HG02884 (cell line): ENCODE measurements around the gene TMEM41B.
"Not testable (repeated sequence)": the region's sequence is repeated elsewhere in the genome, so short reads cannot be mapped to it uniquely, and the experiment has no call there.

Source experiments
- ATAC-seq: cut with Tn5 transposase; IDR thresholded peaks from one replicate; pipeline ENCODE4 v1.9.1; 2021; ENCODE audit warnings: mild to moderate bottlenecking, moderate library complexity; ENCODE audit not compliant: unreplicated experiment

Gene TMEM41B, protein sequence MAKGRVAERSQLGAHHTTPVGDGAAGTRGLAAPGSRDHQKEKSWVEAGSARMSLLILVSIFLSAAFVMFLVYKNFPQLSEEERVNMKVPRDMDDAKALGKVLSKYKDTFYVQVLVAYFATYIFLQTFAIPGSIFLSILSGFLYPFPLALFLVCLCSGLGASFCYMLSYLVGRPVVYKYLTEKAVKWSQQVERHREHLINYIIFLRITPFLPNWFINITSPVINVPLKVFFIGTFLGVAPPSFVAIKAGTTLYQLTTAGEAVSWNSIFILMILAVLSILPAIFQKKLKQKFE

DNA sequence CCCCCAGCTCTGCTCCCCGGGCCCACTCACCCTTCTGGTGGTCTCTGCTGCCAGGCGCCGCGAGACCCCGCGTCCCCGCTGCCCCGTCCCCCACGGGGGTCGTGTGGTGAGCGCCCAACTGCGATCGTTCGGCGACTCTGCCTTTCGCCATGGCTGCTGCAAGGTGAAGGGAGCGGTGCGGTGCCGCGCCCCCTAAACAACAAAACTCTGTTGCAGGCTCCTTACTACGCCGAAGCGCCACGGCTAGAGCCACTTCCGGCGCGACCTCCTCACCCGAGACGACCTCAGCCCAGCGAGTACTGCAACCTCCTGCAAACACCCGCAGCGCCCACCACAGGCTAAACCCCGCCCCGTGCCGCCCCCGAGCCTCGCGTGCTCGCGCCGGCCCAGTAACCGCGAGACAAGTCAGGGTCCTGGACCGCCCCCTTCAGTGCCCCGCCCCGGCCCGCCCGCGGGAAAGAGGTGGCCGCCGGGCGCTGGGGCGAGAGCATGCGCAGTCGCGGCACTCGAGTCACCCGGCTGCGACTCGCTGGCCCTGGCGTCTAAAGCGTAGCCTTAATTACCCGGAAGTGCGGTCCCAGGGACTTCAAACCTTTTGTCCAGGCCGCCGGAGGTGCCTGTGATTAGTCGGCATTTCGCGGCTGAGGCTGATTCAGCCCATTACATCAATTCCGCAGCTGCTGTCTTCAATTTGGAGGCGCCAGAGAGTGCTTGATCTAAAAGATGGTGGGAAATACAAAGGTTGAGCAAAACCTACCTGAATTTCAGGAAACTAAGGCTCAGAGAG, at the start of gene TMEM41B:
Gene TMEM41B (minus strand): TSS at position 303 of the 787 bp plus-strand sequence. CDS start 152 bp downstream, at position 151.
- peak; percentile 95 for ATAC-seq

DNA sequence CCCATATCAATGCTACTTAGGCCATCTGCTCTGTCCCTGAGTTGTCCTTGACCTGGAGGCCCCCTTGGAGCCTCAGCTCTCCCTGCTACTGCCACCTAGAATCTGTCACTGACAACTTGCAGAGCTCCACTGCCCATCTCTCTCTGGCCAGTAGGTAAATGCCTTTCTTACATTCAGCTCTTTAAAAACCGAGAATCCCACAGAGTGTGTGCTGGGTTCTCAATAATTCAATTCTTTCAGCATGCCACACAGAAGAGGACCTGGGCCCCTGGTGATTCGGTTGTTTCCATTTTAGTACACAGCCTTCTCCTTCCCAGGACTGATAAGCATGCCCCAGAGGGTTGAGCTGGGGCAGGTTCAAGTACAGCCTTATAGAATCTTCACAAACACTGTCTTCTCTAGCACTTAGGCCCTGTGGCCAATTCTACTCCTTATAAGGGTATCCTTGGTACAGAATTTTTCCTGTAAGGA, 48.0 kb upstream of the TMEM41B start:
- ATAC-seq: no peak

DNA sequence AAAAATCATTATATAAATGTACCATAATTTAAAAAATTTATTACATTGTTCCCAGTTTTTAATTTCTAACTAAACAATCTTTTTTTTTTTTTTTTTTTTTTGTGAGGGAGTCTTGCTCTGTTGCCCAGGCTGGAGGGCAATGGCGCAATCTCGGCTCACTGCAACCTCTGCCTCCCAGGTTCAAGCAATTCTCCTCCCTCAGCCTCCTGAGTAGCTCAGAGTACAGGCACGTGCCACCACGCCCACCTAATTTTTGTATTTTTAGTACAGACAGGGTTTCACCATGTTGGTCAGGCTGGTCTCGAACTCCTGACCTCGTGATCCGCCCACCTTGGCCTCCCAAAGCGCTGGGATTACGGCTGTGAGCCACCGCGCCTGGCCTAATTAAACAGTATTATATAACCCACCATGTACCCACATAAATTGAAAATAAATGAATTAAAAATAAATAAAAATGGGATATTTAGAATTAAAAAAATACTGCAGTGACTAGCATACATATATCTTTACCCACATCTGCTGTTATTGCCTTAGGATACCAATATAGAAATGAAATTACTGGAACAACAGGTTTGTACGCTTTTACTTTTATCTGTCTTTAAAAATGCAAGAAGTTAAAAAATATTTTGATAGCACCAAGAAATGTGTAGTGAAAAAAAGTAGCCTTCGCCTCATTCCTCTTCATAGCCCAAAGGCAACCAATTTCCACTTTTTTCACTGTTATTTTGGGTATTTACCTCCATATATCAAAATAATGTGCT, 46.6 kb upstream of the TMEM41B start:
- ATAC-seq: not testable (repeated sequence)

DNA sequence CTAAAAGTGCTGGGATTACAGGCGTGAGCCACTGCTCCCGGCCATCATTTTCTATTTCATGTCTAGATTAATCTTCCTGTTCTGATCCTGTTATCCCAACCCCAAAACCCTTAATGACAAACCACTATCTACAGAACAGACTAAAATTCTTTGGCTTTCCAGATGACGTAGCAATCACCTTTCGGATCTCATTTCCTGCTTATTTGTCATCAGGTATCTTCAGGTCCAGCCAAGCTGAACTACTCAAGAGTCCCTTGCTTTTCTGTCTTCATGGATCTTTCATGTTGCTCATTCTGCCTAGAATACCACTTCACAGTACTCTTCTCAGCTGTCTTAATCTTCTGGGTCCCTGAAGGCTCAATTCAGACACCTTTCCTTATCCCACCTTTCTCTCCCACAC, 42.6 kb upstream of the TMEM41B start:
- ATAC-seq: no peak

DNA sequence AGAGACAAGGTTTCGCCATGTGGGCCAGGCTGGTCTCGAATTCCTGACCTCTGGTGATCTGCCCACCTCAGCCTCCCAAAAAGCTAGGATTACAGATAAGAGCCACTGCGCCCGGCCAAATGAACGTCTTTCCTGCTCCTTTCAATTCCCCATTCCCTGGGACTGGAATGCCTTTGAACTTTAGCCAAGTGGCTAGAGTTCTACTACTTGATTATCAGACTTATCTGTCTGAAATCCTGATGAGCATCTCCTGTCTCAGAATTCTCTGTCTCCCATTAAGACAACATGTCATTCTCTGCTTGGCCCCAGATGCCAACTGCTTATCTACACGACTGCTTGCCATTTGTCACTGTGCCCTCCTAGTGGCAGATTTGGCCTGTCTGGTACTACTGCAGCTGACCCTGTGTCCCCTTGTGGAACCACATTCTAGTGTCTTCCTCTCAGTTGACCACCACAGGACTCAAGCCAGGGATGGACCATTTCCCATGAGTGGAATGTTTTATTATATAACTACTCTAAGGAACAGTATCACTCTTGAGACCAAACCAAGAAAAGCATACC, 37.0 kb upstream of the TMEM41B start:
- ATAC-seq: no peak

DNA sequence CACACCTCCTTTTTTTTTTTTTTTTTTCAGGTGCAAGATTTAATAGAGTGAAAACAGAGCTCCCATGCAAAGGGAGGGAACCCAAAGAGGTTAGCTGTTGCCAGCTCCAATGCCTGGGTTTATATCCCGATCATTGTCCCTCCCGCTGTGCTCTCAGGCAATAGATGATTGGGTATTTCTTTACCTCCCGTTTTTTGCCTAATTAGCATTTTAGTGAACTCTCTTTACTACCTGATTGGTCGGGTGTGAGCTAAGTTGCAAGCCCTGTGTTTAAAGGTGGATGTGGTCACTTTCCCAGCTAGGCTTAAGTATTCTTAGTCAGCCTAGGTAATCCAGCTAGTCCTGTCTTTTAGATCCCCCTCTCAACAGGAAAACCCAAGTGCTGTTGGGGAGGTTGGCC, 33.4 kb upstream of the TMEM41B start:
- not testable (repeated sequence) for ATAC-seq

DNA sequence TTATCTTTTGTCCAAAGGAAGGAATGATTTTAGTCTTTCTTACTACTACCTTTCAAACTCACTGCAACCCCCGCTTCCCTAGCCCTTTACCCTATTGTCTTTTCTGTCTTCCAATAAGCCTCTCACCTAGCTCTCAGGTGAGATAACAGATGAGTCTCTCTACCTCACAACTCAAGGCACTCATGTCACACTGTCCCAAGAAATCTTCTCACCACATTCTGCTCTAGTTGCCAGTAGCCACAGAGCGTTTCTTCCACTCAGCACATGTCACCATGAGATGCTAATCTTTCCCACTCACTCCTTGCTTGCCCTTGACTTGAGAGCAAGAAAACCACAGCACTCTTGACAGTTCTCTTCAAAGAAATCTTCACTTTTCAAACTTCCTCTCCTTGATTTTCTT, 32.7 kb upstream of the TMEM41B start:
- no peak for ATAC-seq

DNA sequence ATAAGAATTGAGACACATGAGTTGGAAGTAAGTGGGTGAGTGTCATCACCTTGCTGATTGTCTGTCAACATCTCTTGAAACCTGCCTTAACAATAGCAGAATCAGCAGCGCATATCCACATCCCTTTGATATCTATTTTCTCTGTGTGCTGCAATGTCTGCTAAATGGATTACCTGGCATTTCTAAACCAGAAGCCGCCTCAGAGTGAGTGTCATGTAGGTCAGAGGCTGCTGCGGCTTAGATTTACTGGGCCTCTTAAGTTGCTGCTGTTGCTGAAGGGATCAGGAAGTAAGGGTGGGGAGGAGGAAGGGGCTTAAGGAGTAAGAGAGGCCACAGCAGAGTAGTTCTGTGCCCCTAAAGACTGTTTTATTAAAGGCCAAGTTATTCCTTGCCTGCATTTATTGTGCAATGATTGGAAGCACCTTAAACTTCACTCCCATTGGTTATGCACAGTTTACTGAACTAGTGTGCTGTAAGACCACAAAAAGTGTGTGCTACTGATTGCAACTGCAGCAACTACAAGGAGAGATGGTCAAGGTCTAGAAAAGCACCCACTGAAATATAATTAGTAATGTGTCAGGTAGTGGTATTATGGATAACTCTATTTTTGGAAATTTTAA, 29.8 kb upstream of the TMEM41B start:
- no peak for ATAC-seq

DNA sequence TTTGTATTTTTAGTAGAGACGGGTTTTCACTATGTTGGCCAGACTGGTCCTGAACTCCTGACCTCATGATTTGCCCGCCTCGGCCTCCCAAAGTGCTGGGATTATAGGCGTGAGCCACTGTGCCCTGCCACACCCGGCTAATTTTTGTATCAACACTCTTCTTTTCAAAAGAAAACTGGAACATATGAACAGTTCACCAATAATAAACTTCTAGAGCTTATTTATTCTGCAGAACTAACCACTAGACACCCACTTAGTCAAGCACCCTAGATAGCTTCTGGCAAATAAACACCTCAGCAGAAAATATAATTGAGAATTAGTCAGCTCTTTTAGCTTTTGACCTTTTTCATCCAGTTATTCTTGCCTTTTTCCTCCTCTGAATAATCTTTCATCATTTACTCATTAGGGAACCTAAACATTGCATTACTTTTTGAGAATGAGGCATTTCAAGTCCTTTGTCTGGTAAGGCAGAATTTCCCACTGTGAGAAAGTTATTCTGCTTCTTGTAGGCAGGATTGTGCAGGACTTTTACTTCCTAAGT, 27.3 kb upstream of the TMEM41B start:
- no peak for ATAC-seq

DNA sequence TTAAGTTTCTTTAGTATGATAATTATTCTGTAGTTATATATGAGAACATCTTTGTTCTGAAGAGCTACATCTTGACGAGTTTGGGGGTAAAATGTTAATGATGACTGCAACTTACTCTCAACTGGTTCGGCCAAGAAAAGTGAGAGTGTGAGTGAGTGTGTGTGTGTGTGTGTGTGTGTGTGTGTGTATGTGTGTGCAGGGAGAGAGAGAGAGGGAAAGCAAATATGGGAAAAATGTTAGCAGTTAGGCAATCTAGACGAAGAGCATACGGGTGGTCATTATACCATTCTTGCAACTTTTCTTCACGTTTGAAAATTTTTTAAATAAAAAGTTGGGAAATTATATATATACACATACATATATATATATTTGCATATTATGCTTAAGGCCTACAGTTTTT, 18.3 kb upstream of the TMEM41B start:
- no peak for ATAC-seq

DNA sequence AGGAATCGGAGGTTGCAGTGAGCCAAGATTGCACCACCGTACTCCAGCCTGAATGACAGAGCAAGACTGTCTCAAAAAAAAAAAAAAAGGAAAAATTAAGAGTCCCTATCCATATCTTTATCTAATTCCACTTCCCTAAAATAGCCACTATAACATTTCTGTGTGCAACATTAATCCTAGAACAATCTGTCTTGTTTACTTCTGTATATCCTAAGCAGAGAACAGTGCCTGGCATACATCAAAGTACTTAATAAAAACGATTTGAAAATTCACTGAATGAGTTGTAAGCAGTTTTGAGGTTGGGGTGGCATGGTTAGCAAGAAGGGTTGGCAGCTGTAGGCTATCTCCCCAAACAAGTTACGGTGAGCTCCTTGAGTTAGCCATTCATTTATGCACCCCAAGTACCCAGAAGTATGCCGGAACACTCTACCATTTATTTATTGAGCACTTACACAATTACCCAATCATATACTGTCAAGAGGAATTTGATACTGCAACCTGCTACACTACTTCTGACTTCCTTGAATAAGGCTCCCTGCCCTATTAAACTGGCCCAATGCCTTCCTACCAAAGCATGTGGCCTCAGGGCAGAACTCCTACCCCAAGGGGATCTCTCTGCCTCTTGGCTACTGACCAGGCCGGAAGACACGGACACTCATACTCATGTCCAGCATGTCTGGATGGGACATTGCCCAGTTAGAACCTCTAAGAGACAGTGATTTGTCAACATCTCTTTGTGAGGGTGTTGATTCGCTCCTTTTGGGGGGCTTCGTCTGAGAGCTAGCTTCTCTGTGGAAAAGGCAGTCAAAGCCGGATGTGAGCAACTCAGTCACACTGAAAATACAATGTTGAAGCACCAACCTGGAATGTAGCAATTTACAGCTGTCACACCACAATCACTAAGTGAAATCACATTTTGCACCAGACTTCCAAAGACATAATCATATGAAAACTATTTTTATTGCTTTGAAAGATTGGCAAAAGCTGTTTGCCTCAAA, 16.3 kb upstream of the TMEM41B start:
- no peak for ATAC-seq

DNA sequence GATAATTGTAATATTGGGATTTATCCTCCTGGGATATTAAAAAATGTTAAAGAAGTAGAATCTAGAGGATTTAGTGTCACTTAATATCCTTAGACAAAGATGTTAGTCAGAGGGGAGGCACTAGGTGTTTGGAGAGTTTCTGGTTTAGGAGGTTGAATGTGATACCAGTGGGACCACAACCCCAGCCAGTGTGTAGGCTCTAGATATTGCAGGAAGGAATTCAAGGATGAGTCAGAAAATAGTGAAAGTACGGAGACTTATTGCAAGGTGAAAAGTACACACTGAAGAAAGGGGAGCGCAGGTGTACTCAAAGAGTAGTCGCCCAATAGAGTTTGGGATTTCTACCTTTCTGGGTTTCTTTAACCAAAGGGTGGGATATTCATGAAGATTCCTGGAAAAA, 5.7 kb upstream of the TMEM41B start:
- ATAC-seq: no peak

DNA sequence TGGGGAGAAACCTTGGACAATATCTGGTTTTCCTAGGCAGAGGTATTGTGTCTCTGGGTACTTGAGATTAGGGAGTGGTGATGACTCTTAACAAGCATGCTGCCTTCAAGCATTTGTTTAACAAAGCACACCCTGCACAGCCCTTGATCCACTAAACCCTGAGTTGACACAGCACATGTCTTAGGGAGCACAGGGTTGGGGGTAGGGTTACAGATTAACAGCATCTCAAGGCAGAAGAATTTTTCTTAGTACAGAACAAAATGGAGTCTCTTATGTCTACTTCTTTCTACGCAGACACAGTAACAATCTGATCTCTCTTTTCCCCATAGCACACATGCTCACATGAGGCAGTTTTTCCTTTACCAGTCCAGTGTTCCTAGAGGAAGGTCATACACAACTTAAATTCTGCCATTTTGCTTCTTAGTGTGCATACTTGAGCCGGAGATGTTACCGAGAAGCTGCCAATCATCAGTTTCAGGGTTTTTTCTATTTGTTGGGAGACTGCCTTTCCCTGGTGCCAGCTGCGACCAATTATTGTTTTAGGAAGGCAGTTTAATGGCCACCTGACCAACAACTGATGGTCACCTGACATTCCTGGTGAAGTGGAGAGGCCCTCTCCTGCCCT, 5.1 kb upstream of the TMEM41B start:
- ATAC-seq: not testable (repeated sequence)

DNA sequence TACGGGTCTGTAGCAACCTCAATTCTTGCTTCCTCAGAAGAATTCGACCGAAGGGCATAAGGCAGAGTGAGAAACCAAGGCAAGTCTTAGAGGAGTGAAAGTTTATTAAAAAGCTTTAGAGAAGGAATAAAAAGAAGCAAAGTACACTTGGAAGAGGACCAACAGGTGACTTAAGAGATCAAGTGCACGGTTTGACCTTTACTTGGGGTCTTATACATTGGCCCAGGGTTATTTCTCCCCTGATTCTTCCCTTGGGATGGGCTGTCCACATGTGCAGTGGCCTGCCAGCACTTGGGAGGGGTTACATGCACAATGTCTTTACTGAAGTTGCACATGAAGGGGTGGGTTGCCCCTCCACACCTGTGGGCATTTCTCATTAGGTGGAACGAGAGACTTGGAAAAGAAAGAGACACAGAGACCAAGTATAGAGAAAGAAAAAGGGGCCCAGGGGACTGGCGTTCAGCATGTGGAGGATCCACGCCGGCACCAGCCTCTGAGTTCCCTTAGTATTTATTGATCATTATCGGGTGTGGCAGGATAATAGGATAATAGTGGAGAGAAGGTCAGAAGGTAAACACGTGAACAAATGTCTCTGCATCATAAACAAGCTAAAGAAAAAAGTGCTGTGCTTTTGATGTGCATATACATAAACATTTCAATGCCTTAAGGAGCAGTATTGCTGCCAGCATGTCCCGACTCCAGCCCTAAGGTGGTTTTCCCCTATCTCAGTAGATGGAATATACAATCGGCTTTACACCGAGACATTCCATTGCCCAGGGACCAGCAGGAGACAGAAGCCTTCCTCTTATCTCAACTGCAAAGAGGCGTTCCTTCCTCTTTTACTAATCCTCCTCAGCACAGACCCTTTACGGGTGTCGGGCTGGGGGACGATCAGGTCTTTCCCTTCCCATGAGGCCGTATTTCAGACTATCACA, 4.3 kb upstream of the TMEM41B start:
- ATAC-seq: not testable (repeated sequence)

DNA sequence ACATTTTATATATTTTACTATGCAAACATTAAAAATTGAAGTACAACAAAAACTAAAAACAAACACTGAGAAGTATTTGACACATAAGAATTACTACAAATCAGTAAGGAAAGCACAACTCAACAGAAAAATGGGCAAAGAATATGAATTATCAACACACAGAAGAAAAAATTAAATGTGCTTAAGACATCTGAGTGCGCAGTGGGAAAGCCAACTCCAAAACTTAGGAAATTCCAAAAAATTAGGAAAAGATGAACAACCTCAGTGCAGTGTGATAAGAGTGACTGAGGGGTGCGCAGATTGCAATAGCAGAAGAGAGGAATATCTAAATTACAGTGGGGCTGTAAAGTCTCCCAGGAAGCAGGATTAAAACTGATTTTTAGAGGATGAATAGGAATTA, 1.9 kb upstream of the TMEM41B start:
- no peak for ATAC-seq

DNA sequence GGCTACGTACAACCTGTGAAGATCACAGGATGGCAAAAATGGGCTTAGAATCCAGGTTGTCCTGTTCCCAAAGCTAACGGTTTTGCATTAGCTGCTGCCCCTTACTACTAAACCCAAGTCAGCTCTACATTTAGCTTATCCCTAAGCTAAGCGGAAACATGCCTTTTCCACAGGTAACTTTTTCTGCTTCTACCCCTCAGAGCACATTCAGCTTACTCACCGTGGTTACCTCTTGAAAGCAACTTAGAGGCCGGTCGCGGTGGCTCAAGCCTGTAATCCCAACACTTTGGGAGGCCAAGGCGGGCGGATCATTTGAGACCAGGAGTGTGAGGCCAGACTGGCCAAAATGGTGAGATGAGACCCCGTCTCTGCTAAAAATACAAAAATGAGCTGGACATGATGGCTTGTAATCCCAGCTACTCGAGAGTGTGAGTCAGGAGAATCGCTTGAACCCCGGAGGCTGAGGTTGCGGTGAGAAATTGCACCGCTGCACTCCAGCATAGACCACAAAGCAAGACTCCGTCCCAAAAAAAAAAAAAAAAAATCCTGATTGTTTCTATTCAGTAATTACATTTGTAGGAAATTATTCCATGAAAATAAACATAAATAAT, 790 bp upstream of the TMEM41B start:
- no peak for ATAC-seq

DNA sequence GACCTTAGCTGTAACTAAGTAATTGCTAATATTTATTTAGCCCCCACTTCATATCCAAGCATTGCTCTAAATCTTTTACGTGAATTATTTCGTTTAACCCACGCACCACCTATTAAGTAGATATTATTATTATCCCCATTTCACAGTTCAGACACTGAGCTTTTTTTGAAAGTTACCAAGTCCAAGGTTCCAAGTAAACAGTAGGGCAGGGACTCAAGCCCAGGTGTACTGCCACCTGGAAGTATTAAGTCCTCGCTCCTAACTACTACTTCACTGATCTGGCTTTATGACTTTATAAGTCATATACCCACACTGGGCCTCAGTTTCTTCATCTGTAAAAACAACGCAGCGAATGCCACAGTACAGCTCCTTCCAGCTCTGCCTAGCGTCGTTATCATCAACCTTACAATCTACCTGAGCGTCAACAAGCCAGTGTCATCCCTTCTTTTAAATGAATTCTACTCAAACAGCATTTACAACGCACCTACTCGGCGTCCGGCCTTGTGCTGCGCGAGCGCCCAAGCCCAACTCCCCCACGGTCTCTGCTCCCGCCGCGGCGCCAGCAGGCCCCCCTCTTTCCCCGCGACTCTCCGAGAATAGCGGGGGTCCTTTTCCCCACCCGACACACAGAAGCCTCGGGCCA, 624 bp downstream of the TMEM41B start:
- no peak for ATAC-seq
